Stimulated activated CD4-positive, alpha-beta T cell treated with anti-CD3 and anti-CD28 coated beads, Interleukin-12 subunit alpha, Interleukin-12 subunit beta, amount 100 ng/mL, for 48 hours (primary cell): Measurements from ENCODE around the gene RERE.

Experiments used
- DNase-seq, 3 donors: peaks; one replicate each; pipeline ENCODE4 v3.0.0-alpha.2; 2020; ENCODE audit warnings: low read depth in 2 of 3, low spot score in 1 of 3

The RERE gene

GRCh38 chr1:8415526-8416278 is 401.7 kb downstream of the RERE start:
- DNase-seq = no peak

- DNase-seq = no peak
Observed at GRCh38 chr1:8412183-8412831, 405.1 kb downstream of the RERE start.

- no peak for DNase-seq
Observed at GRCh38 chr1:8411803-8412182, 405.6 kb downstream of the RERE start.

- DNase-seq = no peak
Observed at GRCh38 chr1:8410791-8411190, 406.6 kb downstream of the RERE start.

- DNase-seq = no peak
Observed at GRCh38 chr1:8409606-8410005, 407.8 kb downstream of the RERE start.

GRCh38 chr1:8409106-8409505 is 408.3 kb downstream of the RERE start:
- no peak for DNase-seq

GRCh38 chr1:8408151-8408839 is 409.1 kb downstream of the RERE start:
- no peak for DNase-seq

- no peak for DNase-seq
Observed at GRCh38 chr1:8407652-8408051, 409.8 kb downstream of the RERE start.

GRCh38 chr1:8406960-8407359 is 410.5 kb downstream of the RERE start:
- no peak for DNase-seq

GRCh38 chr1:8406011-8406410 is 411.4 kb downstream of the RERE start:
- DNase-seq = no peak

- no peak for DNase-seq
Observed at GRCh38 chr1:8404460-8405370, 412.7 kb downstream of the RERE start.

GRCh38 chr1:8402109-8402710 is 415.2 kb downstream of the RERE start:
- no peak for DNase-seq

- no peak for DNase-seq
Observed at GRCh38 chr1:8398677-8399076, 418.8 kb downstream of the RERE start.

- DNase-seq = no peak
Observed at GRCh38 chr1:8398086-8398485, 419.4 kb downstream of the RERE start.

GRCh38 chr1:8397511-8397910 is 419.9 kb downstream of the RERE start:
- DNase-seq = no peak

- DNase-seq = peak; percentile 18 to 31 (median 28)
Observed at GRCh38 chr1:8396786-8397406, 420.5 kb downstream of the RERE start.

GRCh38 chr1:8396083-8396785 is 421.2 kb downstream of the RERE start:
- DNase-seq = no peak

- no peak for DNase-seq
Observed at GRCh38 chr1:8395433-8395866, 422.0 kb downstream of the RERE start.

- DNase-seq = peak in 2 of 3 donors; percentile 28 to 39
Observed at GRCh38 chr1:8394456-8395321, 422.8 kb downstream of the RERE start.
